Measurements from ENCODE around the gene DMXL2.
"Not testable (repeated sequence)": the region's sequence is repeated elsewhere in the genome, so short reads cannot be mapped to it uniquely, and the experiment has no call there.

Gene DMXL2

GRCh38 chr15:51603462-51603948, 19.1 kb downstream of the DMXL2 start:
- H3K4me3 ChIP-seq (ENCODE audit: insufficient read depth, low read depth, low read length, poor library complexity, severe bottlenecking); H3K36me3 ChIP-seq (ENCODE audit: control insufficient read depth, insufficient read depth, low read length); H3K27me3 ChIP-seq (replicated peaks; ENCODE audit: control insufficient read depth, insufficient read depth, low read length, poor library complexity, severe bottlenecking); H3K4me1 ChIP-seq (ENCODE audit: control insufficient read depth, insufficient read depth, low read length, poor library complexity, severe bottlenecking); H3K9me3 ChIP-seq (ENCODE audit: control insufficient read depth, low read length); DNase-seq; H3K27ac ChIP-seq (ENCODE audit: insufficient read depth, low read length, poor library complexity, severe bottlenecking): not testable (repeated sequence)

DNA sequence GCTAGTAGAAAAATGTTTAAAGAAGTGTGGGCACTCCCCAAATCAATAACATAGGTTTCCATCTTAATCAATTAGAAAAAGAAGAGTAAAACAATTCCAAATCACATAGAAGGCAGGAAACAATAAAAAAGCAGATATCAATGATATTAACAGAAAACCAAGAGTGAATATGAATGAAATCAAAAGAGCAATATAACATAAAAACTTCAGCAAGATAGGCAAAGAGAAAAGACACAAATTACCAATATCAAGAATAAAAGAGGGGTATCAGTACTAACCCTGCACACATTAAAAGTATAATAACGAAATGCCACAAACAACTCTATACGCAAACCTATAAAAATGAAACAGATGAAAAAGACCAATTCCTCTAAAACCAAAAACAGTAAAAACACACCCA, 19.6 kb downstream of the DMXL2 start:
- Histone ChIP-seq H3K4me1 (ENCODE audit: control insufficient read depth, insufficient read depth, low read length, poor library complexity, severe bottlenecking) (no peaks in the 10 kb centered on the region), H3K4me3 (ENCODE audit: insufficient read depth, low read depth, low read length, poor library complexity, severe bottlenecking) (no peak overlapping the region), H3K27me3 (replicated peaks; ENCODE audit: control insufficient read depth, insufficient read depth, low read length, poor library complexity, severe bottlenecking) (no peaks in the 10 kb centered on the region), H3K36me3 (ENCODE audit: control insufficient read depth, insufficient read depth, low read length) (no peaks in the 10 kb centered on the region), H3K27ac (ENCODE audit: insufficient read depth, low read length, poor library complexity, severe bottlenecking) (no peak overlapping the region), H3K9me3 (ENCODE audit: control insufficient read depth, low read length) (no peaks in the 10 kb centered on the region)
- no peak for DNase-seq

DNA sequence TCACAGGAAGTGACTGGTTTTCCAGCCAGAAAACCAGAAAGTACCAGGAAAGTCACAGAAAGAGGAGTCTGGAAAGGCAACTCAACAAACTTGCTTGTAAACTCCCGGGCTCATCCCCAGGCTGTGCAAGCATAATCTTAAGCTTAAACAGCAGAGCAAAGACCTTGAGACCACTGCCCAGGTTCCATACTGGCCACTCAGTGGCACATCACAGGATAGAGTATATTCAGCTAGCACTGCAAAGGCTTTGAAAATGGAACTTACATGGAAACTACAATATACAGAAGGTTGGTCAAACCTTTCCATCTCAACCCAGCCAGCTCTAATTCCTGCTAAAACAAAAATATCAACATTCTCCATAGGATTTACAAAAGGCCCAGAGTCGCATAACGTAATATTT, 20.1 kb downstream of the DMXL2 start:
- Histone ChIP-seq H3K36me3 (ENCODE audit: control insufficient read depth, insufficient read depth, low read length) (no peaks in the 10 kb centered on the region), H3K27me3 (replicated peaks; ENCODE audit: control insufficient read depth, insufficient read depth, low read length, poor library complexity, severe bottlenecking) (no peaks in the 10 kb centered on the region), H3K4me3 (ENCODE audit: insufficient read depth, low read depth, low read length, poor library complexity, severe bottlenecking) (no peak overlapping the region), H3K9me3 (ENCODE audit: control insufficient read depth, low read length) (no peaks in the 10 kb centered on the region), H3K27ac (ENCODE audit: insufficient read depth, low read length, poor library complexity, severe bottlenecking) (no peak overlapping the region), H3K4me1 (ENCODE audit: control insufficient read depth, insufficient read depth, low read length, poor library complexity, severe bottlenecking) (no peaks in the 10 kb centered on the region)
- no peak for DNase-seq

DNA sequence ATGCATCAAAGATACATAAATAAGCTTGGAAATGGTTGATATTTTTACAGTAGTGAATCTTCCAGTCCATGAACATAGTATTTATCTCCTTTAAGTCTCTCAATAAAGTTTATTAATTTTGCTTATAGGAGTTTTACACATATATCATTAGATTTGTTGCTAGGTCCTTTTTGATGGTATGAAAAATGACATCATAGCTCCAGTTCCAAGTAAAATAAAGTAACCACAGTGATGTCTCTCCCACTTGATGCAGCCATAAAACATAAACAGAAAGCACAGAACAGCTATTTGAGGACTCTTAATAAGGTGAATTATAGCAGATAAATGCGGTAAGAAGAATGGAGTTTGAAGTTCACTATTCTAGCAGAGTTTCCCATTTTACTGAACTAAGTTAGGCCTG, 20.8 kb downstream of the DMXL2 start:
- DNase-seq: no peak
- H3K36me3 ChIP-seq (ENCODE audit: control insufficient read depth, insufficient read depth, low read length): no peaks in the 10 kb centered on the region
- H3K27me3 ChIP-seq (replicated peaks; ENCODE audit: control insufficient read depth, insufficient read depth, low read length, poor library complexity, severe bottlenecking): no peaks in the 10 kb centered on the region
- no peak overlapping the region for H3K27ac ChIP-seq (ENCODE audit: insufficient read depth, low read length, poor library complexity, severe bottlenecking)
- H3K4me1 ChIP-seq (ENCODE audit: control insufficient read depth, insufficient read depth, low read length, poor library complexity, severe bottlenecking): no peaks in the 10 kb centered on the region
- H3K9me3 ChIP-seq (ENCODE audit: control insufficient read depth, low read length): no peaks in the 10 kb centered on the region
- H3K4me3 ChIP-seq (ENCODE audit: insufficient read depth, low read depth, low read length, poor library complexity, severe bottlenecking): no peak overlapping the region

DNA sequence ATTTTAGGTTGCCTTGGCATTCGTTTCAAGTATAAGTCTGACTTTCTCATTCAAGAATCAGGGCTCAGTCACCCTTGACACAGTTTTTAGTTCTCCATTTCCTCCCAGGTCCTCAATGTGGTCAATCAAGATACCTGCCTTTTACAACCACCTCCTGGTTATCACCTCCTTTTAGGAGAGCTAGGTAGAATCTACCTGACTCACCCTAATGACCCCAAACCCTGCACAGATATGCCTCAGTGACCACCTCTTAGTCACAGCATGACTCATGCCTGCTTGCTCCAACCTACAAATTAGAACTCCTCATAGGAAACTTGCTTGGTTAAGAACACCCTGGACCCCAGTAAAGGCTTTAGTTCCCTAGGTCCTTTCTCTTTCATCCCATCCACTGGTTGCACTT, 22.5 kb downstream of the DMXL2 start:
- DNase-seq: no peak
- Histone ChIP-seq H3K4me1 (ENCODE audit: control insufficient read depth, insufficient read depth, low read length, poor library complexity, severe bottlenecking) (no peaks in the 10 kb centered on the region), H3K27me3 (replicated peaks; ENCODE audit: control insufficient read depth, insufficient read depth, low read length, poor library complexity, severe bottlenecking) (no peaks in the 10 kb centered on the region), H3K36me3 (ENCODE audit: control insufficient read depth, insufficient read depth, low read length) (no peaks in the 10 kb centered on the region), H3K9me3 (ENCODE audit: control insufficient read depth, low read length) (no peaks in the 10 kb centered on the region), H3K27ac (ENCODE audit: insufficient read depth, low read length, poor library complexity, severe bottlenecking) (no peak overlapping the region), H3K4me3 (ENCODE audit: insufficient read depth, low read depth, low read length, poor library complexity, severe bottlenecking) (no peak overlapping the region)

DNA sequence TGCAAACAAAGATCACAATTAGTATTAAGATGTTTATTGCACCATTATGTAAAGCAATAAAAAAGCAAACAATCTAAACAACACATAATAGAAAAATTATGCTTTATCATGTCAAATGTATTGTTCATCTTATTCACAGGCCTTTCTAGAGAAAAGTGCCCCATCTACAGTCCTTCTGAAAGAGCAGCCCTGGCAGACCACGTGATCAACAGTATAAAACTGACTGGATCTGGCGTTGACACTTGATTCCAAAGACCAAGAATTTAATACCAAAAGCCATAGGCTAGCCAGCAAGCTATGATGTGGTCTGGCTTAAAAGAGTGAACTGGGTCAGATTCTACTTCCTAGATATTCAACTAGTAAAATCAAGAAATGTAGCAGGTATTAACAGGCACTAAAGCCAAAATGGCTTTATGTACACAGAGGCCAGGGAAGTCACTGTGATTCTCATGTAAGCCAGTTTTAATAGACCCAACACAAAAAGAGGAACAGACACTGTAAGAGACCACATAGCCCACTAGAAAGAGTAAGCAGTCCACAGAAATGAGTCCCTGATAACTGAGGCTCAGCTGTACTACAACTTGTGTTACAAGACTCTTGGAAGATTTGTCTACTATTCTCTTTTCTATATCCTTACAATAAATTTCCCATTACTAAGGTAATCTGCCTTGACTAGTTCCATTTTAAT, 32.5 kb downstream of the DMXL2 start:
- Histone ChIP-seq H3K9me3 (ENCODE audit: control insufficient read depth, low read length) (no peaks in the 10 kb centered on the region), H3K36me3 (ENCODE audit: control insufficient read depth, insufficient read depth, low read length) (no peaks in the 10 kb centered on the region)

DNA sequence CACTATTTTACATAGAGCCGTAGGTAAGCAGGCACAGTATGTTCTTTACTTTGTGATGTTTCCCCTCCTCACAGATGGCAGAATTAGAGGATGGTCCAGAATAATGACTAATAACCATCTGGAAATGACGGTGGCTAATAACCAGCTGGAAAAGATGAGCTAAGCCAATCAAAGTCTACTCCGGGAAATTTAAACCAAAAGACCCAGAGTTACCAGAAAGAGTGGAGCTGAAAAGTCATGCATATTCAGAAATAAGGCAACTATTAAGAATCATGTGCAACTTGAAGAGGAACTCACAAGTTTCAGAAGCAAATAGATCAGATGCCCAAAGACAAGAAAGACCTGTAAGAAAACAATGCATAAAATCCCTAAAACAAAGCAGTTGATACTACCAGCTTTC, 33.6 kb downstream of the DMXL2 start:
- Histone ChIP-seq H3K27ac (ENCODE audit: insufficient read depth, low read length, poor library complexity, severe bottlenecking) (no peak overlapping the region), H3K27me3 (replicated peaks; ENCODE audit: control insufficient read depth, insufficient read depth, low read length, poor library complexity, severe bottlenecking) (no peaks in the 10 kb centered on the region), H3K9me3 (ENCODE audit: control insufficient read depth, low read length) (no peaks in the 10 kb centered on the region), H3K4me1 (ENCODE audit: control insufficient read depth, insufficient read depth, low read length, poor library complexity, severe bottlenecking) (no peaks in the 10 kb centered on the region), H3K4me3 (ENCODE audit: insufficient read depth, low read depth, low read length, poor library complexity, severe bottlenecking) (no peak overlapping the region), H3K36me3 (ENCODE audit: control insufficient read depth, insufficient read depth, low read length) (no peaks in the 10 kb centered on the region)
- DNase-seq: no peak

More for the DNA sequence above, 32.5 kb downstream of the DMXL2 start:
- DNase-seq: no peak
- Histone ChIP-seq H3K27me3 (replicated peaks; ENCODE audit: control insufficient read depth, insufficient read depth, low read length, poor library complexity, severe bottlenecking) (no peaks in the 10 kb centered on the region), H3K4me1 (ENCODE audit: control insufficient read depth, insufficient read depth, low read length, poor library complexity, severe bottlenecking) (no peaks in the 10 kb centered on the region), H3K4me3 (ENCODE audit: insufficient read depth, low read depth, low read length, poor library complexity, severe bottlenecking) (no peak overlapping the region), H3K27ac (ENCODE audit: insufficient read depth, low read length, poor library complexity, severe bottlenecking) (no peak overlapping the region)

DNA sequence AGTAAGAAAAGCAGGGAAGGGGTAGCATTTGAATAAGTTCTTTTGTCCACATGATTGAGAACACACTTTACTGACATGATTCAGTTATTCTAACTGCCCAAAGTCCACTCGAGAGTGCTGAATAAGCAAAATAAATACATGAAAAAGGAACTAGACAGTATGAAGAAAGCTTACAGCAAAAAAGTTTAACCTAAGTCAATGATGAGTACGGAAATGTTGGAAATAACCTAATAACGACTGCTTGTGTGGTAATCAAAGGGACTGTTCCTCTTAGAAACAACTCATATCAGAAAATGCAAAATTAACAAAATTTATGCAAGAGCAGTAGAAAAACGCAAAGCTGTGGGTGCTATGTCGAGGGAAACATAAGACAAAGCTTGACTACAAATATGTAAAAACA, 36.6 kb downstream of the DMXL2 start:
- H3K9me3 ChIP-seq (ENCODE audit: control insufficient read depth, low read length): no peaks in the 10 kb centered on the region
- no peak for DNase-seq
- no peaks in the 10 kb centered on the region for H3K4me1 ChIP-seq (ENCODE audit: control insufficient read depth, insufficient read depth, low read length, poor library complexity, severe bottlenecking)
- no peaks in the 10 kb centered on the region for H3K27me3 ChIP-seq (replicated peaks; ENCODE audit: control insufficient read depth, insufficient read depth, low read length, poor library complexity, severe bottlenecking)
- H3K4me3 ChIP-seq (ENCODE audit: insufficient read depth, low read depth, low read length, poor library complexity, severe bottlenecking): no peak overlapping the region
- H3K36me3 ChIP-seq (ENCODE audit: control insufficient read depth, insufficient read depth, low read length): no peaks in the 10 kb centered on the region
- no peak overlapping the region for H3K27ac ChIP-seq (ENCODE audit: insufficient read depth, low read length, poor library complexity, severe bottlenecking)

GRCh38 chr15:51580982-51581381, 41.6 kb downstream of the DMXL2 start:
- no peaks in the 10 kb centered on the region for H3K27me3 ChIP-seq (replicated peaks; ENCODE audit: control insufficient read depth, insufficient read depth, low read length, poor library complexity, severe bottlenecking)
- no peak overlapping the region for H3K27ac ChIP-seq (ENCODE audit: insufficient read depth, low read length, poor library complexity, severe bottlenecking)
- H3K4me3 ChIP-seq (ENCODE audit: insufficient read depth, low read depth, low read length, poor library complexity, severe bottlenecking): no peak overlapping the region
- no peak for DNase-seq
- no peaks in the 10 kb centered on the region for H3K36me3 ChIP-seq (ENCODE audit: control insufficient read depth, insufficient read depth, low read length)
- no peaks in the 10 kb centered on the region for H3K9me3 ChIP-seq (ENCODE audit: control insufficient read depth, low read length)
- no peaks in the 10 kb centered on the region for H3K4me1 ChIP-seq (ENCODE audit: control insufficient read depth, insufficient read depth, low read length, poor library complexity, severe bottlenecking)

- Histone ChIP-seq H3K36me3 (ENCODE audit: control insufficient read depth, insufficient read depth, low read length) (no peaks in the 10 kb centered on the region), H3K4me1 (ENCODE audit: control insufficient read depth, insufficient read depth, low read length, poor library complexity, severe bottlenecking) (no peaks in the 10 kb centered on the region), H3K9me3 (ENCODE audit: control insufficient read depth, low read length) (no peaks in the 10 kb centered on the region), H3K27ac (ENCODE audit: insufficient read depth, low read length, poor library complexity, severe bottlenecking) (no peak overlapping the region), H3K27me3 (replicated peaks; ENCODE audit: control insufficient read depth, insufficient read depth, low read length, poor library complexity, severe bottlenecking) (no peaks in the 10 kb centered on the region), H3K4me3 (ENCODE audit: insufficient read depth, low read depth, low read length, poor library complexity, severe bottlenecking) (no peak overlapping the region)
- DNase-seq: no peak
Observed at GRCh38 chr15:51580385-51580784, 42.2 kb downstream of the DMXL2 start.
